Glomerular visceral epithelial cell (primary cell): ENCODE data around the gene FOXK1.

Experiments used
- DNase-seq: peaks from one replicate; pipeline ENCODE4 v3.0.0-alpha.2; 2016; ENCODE audit errors: extremely low spot score

The FOXK1 gene

DNA sequence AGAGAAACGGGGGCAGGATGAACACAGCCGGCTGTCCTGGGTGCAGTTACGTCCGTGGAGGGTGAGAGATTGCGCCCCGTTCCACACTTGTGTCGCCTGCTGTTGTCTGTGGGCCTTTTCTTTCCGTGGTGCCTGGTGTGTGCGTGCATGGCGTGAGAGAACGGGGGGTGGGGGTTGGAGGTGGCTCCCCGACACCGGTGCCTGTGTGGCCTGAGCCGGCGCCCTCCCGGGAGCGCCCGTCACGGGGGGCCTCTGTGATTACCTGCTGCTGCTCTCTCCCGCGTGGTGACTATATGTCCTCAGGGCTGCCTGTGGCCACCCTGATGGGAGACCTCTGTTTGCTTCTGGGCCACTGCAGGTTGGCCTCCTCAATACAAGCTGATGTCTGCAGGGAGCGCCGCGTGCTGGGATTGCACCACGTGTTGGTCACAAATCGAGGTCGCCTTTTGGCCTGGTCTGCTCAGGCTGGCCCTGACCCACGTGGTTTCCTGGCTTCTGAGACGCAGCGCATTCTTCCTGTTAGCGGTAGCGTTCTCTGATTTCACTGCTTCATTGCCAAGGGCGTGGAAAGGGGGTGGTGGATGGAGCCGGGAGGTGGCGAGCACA is 82.4 kb downstream of the FOXK1 start:
- no peak for DNase-seq

DNA sequence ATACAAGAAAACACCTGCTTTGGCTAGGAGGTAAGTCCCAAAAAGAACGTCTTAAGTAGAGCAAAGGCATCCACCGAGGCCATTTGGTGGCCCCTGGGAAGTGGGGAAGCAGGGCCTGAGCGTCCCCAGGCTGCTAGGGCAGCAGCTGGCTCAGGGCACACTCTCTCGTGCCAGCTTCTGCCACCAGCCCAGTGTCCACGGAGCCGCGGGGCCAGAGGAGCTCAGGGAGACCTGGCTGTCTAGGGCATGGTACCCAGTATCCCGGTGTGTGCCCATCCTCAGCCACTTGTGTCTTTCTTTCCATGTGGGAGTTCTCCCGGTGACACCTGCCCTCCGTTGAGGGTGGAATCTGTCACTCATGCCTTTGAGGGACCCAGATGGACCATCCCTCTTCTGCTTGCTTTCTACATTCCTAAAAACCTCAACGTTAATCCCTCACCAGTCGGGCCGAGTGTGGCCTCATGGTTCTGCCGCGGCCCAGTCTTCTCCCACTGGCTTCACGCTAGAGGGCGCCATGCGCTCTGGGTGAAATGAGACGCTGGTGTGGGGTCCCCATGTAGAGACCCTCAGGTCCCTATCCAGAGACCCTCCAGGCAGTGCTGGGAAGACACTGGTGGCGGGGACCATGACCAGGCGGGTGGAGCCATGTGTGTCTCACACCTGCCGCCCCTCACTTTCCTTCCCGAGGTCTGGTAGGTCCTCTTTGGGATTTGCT is 83.8 kb downstream of the FOXK1 start:
- DNase-seq = no peak

GRCh38 chr7:4766666-4767519 is 84.8 kb downstream of the FOXK1 start:
- no peak for DNase-seq

GRCh38 chr7:4768597-4769569 is 86.8 kb downstream of the FOXK1 start:
- DNase-seq = no peak

GRCh38 chr7:4769761-4770160 is 87.7 kb downstream of the FOXK1 start:
- DNase-seq = no peak

DNA sequence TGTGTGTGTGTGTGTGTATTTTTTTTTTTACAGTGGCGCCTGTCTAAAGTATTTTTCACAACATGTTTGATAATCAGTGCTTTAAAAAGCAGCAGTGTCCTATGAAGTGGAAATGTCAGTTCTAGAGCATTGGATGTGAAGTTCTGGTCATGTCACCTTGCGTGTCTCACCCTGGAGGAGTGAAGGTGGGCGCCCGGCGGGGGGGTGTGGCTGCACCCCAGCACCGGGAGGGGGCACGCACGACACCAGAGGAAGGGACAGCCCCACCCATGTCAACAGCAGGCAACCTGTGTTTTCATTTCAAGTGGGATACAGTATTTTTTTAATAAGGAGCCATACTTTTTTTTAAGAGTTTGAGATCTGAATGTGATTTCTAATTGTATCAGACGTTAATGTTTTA is 88.8 kb downstream of the FOXK1 start:
- no peak for DNase-seq

DNA sequence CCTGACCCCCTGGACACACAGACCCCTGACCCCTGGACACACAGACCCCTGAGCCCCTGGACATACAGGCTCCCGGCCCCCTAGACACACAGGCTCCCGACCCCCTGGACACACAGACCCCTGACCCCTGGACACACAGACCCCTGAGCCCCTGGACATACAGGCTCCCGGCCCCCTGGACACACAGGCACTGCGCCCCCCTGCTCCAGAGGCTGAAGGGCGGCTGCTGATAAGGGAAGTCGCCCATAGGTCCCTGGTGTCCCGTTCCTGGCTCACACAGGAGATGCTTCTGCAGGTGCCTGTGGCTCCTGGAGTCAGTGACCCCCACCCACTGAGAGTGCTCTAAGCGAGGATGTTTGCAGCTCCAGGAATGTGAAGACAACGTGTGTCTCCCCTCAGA is 89.6 kb downstream of the FOXK1 start:
- DNase-seq = no peak

DNA sequence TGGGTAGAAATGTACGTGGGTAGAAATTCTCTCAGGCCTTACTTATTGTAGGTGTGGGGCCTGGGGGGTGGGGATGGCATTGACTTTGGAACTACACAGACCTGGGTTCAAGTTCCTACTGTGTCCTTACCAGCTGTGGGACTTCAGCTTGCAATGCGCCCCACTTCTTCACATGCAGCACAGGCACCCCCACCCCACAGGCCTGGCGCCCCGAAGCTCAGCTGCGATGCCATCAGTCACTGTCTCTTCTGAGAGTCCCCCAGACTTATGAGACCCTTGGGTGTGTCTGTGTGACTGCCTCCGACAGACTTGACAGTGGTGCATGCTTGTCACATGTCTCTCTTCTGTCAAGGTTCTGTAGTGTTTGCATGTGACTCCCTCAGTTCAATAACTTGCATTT is 90.2 kb downstream of the FOXK1 start:
- no peak for DNase-seq

- DNase-seq = no peak
Observed at GRCh38 chr7:4774007-4774406, 91.9 kb downstream of the FOXK1 start.

DNA sequence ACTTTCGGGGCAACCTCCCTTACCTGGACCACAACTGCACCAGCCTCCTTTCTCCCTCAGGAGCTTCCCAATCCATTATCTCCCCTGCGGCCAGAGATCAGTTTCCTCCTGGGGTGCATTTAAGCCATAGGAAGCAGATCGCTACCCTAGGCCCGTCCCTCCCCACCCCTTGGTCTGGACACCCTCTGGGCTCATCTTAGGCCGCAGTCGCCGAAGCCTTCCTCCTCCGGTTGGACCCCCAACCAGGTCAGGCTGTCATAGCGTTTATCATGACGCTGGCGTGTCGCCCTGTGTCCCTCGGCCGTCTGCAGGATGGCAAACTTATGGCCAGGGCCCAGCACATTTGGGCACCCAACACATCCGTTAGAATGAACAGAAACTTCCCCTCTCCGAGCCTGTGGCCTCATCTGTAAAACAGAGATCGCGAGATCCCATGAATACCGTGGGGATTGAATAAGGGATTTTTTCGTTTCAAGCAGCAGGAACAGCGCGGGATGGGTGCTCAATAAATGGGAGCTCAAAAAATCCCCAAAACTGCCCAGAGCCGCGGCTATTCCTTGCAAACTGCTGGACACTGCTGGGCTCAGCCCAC is 92.7 kb downstream of the FOXK1 start:
- DNase-seq = no peak

DNA sequence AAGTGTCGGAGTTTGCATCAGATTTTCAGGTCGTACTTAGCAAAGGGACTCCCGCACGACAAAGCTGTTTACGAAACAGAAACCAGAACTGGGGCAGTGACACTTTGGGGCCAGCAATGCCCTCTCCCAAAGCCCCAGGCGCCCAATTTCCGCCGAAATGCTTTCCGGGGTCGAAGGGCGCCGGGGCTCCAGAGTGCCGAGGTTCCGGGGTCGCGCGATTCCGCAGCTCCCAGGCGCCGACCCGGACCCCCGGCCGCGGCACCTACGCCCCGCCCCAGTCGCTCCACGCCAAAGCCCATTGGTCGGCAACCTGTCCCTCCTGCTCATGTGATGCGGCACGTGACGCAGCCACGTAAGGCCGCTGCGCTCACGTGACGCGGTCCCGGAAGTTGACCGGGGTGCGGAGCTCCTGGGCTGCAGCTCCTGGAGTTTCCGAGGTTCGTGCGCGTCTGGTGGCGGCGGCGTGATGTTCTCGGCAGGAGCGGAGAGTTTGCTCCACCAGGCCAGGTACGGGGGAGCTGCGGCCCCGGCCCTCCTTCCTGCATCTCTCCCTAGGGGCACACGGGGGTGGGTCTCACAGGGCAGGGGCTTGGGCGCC is 93.3 kb downstream of the FOXK1 start, which contains the start of gene AP5Z1:
Gene AP5Z1, plus strand, starts transcription at position 374 of the 598 bp plus-strand sequence. Its CDS starts 93 bp downstream, at position 467.
- peak; percentile 95 for DNase-seq

- DNase-seq = peak; percentile 22
Observed at GRCh38 chr7:4775848-4776623, 93.9 kb downstream of the FOXK1 start.

DNA sequence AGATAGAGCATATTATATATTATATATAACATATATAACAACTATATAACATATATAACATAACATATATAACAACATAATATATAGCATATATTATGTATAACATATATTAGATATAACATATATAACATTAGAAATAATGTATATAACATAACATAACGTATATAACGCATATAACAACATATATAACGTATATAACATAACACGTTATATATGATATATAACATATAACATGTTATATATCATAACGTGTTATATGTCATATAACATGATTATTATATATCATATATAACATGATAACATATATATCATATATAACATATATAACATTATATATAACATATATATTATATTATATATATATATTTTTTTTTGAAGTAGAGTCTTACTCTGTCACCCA is 97.0 kb downstream of the FOXK1 start:
- no peak for DNase-seq

DNA sequence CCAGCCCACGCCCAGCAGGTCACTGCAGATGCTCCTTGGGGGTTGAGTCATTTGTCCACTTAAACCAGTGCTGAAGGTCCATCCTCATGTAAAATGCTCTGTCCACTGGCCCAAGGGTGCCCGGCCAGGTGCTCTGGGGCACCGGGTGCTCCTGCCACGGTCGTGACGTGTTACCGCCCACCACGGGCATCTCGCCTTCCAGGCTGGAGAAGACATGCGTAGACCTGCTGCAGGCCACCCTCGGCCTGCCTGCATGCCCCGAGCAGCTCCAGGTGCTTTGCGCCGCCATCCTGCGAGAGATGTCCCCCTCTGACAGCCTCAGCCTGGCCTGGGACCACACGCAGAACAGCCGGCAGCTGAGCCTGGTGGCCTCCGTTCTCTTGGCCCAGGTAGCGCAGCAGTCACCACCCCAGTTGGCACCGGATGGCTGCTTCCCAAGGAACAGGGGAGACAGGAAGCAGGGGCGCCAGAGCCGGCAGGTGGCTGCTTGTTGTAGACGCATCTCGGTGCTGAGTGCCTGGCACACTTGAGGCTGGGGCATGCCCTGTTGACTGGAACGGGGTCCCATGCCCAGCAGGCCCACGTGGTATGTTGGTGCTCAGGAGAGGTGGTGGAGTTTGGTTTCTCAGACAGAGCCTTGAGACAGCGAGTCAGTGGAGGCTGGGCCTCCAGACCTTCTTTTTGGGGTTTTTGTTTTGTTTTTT is 99.4 kb downstream of the FOXK1 start:
- DNase-seq = no peak

DNA sequence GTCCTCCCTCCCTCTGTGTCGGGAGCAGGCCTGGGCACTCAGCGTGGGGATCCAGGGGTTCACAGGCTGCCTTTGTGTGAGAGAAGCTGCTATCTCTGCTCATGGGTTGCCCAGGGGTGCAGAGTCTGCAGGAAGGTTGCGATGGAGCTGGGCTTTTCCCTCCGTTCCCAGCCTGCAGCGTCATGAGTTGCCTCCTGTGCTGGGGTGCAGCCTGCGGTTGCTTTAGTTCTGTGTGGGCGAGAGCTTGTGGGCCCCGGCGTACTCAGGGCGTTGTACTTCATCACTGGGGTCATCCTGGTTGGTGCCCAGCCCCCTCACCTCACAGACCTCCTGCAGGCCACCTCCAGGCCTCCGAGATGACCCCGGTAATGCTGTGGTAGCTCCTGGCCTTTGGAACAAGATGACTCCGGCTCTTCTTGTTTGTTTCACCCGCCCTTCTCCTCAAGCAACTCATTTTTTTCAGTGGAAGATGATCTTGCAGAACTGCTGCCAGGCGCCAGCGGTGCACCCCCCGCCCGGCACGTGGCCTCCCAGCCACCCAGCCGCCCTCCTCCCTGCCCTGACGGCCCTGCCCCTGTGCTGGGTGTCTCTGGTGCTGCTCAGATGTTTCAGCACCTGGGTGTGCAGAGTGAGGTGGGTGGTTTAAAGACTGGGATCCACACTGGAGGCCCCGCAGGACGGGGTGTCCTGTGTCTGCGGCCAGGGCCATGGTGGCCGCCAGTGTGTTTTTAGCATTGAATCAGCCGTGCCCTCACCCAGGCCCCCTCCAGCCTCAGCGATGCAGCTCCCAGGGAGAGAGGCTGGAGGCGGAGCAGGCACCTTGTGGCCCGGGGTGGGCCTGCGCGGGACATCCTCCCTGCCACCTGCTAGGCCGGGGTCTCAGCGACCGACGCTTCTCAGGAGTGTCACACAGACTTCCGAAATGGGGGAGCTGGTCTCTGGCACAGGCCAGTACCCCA is 100.5 kb downstream of the FOXK1 start:
- no peak for DNase-seq

GRCh38 chr7:4783292-4783652 is 101.2 kb downstream of the FOXK1 start:
- no peak for DNase-seq

GRCh38 chr7:4783762-4784351 is 101.8 kb downstream of the FOXK1 start:
- no peak for DNase-seq

DNA sequence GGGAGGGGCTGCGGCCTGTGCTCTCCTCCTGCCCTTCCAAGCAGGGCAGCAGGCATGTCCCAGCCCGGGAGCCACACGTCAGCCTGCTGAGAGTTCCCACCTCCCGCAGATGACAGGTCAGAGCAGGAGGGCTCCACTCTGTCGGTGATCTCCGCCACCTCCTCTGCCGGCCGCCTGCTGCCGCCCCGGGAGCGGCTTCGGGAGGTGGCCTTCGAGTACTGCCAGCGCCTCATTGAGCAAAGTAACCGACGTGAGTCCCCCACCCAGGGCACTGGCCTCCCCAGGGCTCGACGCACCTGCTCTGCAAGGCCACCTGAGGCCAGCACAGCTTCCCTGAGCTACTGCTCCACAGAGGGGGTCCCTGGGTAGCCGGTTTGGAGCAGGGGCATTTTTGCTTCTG is 102.7 kb downstream of the FOXK1 start:
- DNase-seq = no peak
